ENCODE results near the gene CHST2.

Gene CHST2

DNA sequence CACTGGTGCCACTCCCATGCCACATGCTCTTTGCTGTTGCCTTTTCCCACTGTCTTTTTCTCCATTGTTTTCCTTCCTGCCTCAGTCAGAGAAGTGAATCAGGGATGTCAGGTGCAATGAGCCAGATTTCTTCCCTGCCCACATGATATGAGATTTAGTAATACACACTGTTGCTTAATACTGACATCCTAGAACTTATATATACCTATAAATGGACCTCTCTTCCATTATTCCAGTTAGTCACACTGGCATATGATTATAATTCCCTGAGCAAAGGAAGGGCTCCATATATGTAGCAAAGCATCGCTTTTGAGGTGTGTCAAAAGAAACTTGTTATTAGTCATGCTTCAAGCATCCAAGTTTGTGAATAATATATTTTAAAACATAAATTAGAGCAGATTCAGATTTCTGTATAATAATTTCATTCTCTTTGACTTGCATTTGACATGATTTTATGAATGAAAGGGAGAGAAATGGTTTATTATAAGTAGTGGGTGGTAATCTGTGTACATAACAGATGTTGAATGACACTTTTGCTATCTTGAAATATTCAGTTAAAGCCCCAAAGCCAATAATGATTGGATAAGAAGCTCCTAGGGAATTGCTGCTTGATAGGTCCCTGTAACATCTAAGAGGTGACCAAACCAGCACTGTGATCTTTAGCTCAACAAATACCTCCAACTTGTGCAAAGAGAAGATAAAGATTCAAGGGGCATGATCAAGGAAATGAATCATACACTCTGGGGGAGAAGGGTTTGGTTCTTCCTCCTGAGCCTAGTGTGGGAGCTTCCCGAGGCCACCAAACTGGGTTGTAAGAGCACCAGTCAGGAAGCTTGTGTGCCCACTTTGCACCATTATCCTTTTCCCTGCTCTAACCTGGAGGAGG lies 48.6 kb downstream of the CHST2 start:
- no peak for DNase-seq (ENCODE audit: low spot score)

DNA sequence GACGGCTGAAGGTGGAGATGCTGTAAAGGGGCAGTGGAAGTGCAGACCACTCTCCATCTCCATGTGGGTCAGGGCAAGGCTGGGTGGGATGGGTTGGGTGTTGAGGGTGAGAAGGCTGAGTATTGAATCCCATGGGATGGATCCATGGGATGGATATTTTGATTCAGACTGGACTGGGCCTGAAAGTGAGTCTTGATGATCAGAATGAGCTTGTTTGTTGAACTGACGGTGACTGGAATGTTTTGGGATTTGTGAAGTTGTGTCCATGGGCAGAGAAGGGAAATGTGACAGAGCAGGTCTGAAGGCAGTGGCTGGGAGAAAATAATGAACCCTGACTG lies 49.3 kb downstream of the CHST2 start:
- no peak for DNase-seq (ENCODE audit: low spot score)

GRCh38 chr3:143170074-143170473 lies 50.5 kb downstream of the CHST2 start:
- DNase-seq (ENCODE audit: low spot score) = no peak

GRCh38 chr3:143170676-143171075 lies 51.1 kb downstream of the CHST2 start:
- no peak for DNase-seq (ENCODE audit: low spot score)

GRCh38 chr3:143171141-143171980 lies 51.8 kb downstream of the CHST2 start:
- DNase-seq (ENCODE audit: low spot score) = no peak

- no peak for DNase-seq (ENCODE audit: low spot score)
Observed at GRCh38 chr3:143172062-143172794, 52.7 kb downstream of the CHST2 start.

DNA sequence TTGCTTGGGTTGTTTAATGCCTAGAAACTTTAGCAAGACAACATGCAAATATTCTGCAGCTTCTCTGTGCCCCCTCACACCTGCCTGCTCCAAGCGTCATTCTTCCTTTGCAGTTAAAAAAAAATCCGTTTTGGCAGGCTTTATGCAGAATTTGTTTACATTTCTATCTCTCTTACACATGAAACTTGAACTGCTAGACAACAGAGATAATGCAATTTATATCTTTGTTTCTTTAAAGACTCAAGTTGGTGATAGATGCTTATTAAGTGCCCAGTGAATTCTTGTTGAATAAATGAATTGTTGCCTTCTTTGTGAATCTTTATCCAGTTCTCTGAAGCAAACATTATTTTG lies 53.2 kb downstream of the CHST2 start:
- no peak for DNase-seq (ENCODE audit: low spot score)

GRCh38 chr3:143173242-143173641 lies 53.7 kb downstream of the CHST2 start:
- no peak for DNase-seq (ENCODE audit: low spot score)
